D721Med (cell line): ENCODE measurements around the gene LCN1.

Experiments used
- DNase-seq: peaks from one replicate; pipeline ENCODE4 v3.0.0; 2011; ENCODE audit warnings: low spot score; ENCODE audit not compliant: insufficient read length
- FAIRE-seq: peaks from 2 replicates; lab custom pipeline; 2011; peaks lifted over from hg19 to GRCh38; lab: Jason Lieb, UNC
- CTCF ChIP-seq: IDR thresholded peaks from 2 replicates; pipeline ENCODE4 v1.5.1; 2012; ENCODE audit warnings: mild to moderate bottlenecking, control low read depth; ENCODE audit not compliant: insufficient read depth; ENCODE audit errors: missing control alignments

The LCN1 gene

GRCh38 chr9:135485385-135485784 lies 35.9 kb upstream of the LCN1 start:
- no peak for DNase-seq
- no peak for FAIRE-seq
- no peak for TF ChIP-seq CTCF

GRCh38 chr9:135485832-135486231 lies 35.4 kb upstream of the LCN1 start:
- no peak for TF ChIP-seq CTCF
- DNase-seq (no peak), FAIRE-seq (no peak)

- DNase-seq (no peak), FAIRE-seq (no peak)
Measured at GRCh38 chr9:135486267-135487065, 34.8 kb upstream of the LCN1 start.

GRCh38 chr9:135487281-135488012 lies 33.8 kb upstream of the LCN1 start:
- DNase-seq (no peak), FAIRE-seq (no peak)
- TF ChIP-seq CTCF = no peak

More at GRCh38 chr9:135486267-135487065, 34.8 kb upstream of the LCN1 start:
- TF ChIP-seq CTCF = no peak

- DNase-seq (no peak), FAIRE-seq (no peak)
- TF ChIP-seq CTCF = no peak
Measured at GRCh38 chr9:135488013-135488330, 33.3 kb upstream of the LCN1 start.

- DNase-seq (no peak), FAIRE-seq (no peak)
- no peak for TF ChIP-seq CTCF
Measured at GRCh38 chr9:135488527-135488926, 32.7 kb upstream of the LCN1 start.

GRCh38 chr9:135489188-135489906 lies 31.9 kb upstream of the LCN1 start:
- no peak for TF ChIP-seq CTCF
- DNase-seq (no peak), FAIRE-seq (no peak)
